ENCODE data around the gene TRABD. TPM values are rescaled to one million over a fixed set of nuclear protein-coding genes. Genes with fewer than 3 reads are reported as not detected.

The TRABD gene
- total and polyA plus RNA-seq, 2 donors (not counting 1 experiment from before 2014, with no cell fraction given) = 11.8 to 17.2 TPM

- H3K27me3 ChIP-seq (ENCODE audit: control insufficient read depth, insufficient read depth, low read length) = peaks cover 12% of the 10 kb centered on the region
- no peaks in the 10 kb centered on the region for H4K20me1 ChIP-seq (ENCODE audit: control insufficient read depth, extremely low read depth, insufficient read depth, low read length)
- no peak overlapping the region for H3K9ac ChIP-seq (ENCODE audit: insufficient read depth, low read length)
- no peak overlapping the region for H3K27ac ChIP-seq (ENCODE audit: insufficient read depth, low read length)
- H3K4me1 ChIP-seq (ENCODE audit: control insufficient read depth, extremely low read depth, insufficient read depth, low read length) = no peaks in the 10 kb centered on the region
- H3K36me3 ChIP-seq (ENCODE audit: control insufficient read depth, insufficient read depth, low read length) = no peaks in the 10 kb centered on the region
- H3K4me3 ChIP-seq (replicated peaks in 1 of 4; ENCODE audit: control extremely low read depth in 1 of 4, insufficient read depth in 1 of 4, low read depth in 3 of 4, low read length in 4 of 4) = no peak overlapping the region
- no peak overlapping the region for H2AFZ ChIP-seq (ENCODE audit: low read length)
- no peaks in the 10 kb centered on the region for H3K9me3 ChIP-seq (ENCODE audit: control insufficient read depth, insufficient read depth, low read depth, low read length)
- TF ChIP-seq EZH2 (IDR thresholded peaks at IDR 0.05; ENCODE audit: low read length, missing control alignments) = no peak
- no peak for TF ChIP-seq CTCF (conservative IDR thresholded peaks at IDR 0.05 in 1 of 2, IDR thresholded peaks at IDR 0.05 in 1 of 2; ENCODE audit: low read depth in 1 of 2, low read length in 2 of 2)
- H3K4me2 ChIP-seq (ENCODE audit: extremely low read depth, insufficient read depth, low read length) = no peak overlapping the region
- H3K79me2 ChIP-seq (ENCODE audit: control insufficient read depth, insufficient read depth, low read length) = no peaks in the 10 kb centered on the region
- no peak for DNase-seq (ENCODE audit: low read depth in 2 of 2)
Measured at GRCh38 chr22:50138041-50138440, 47.7 kb upstream of the TRABD start.

GRCh38 chr22:50138988-50139387, 46.7 kb upstream of the TRABD start:
- Histone ChIP-seq H3K9me3 (ENCODE audit: control insufficient read depth, insufficient read depth, low read depth, low read length) (no peaks in the 10 kb centered on the region), H3K36me3 (ENCODE audit: control insufficient read depth, insufficient read depth, low read length) (no peaks in the 10 kb centered on the region), H3K9ac (ENCODE audit: insufficient read depth, low read length) (no peak overlapping the region), H3K27me3 (ENCODE audit: control insufficient read depth, insufficient read depth, low read length) (peaks cover 19% of the 10 kb centered on the region), H2AFZ (ENCODE audit: low read length) (no peak overlapping the region), H4K20me1 (ENCODE audit: control insufficient read depth, extremely low read depth, insufficient read depth, low read length) (no peaks in the 10 kb centered on the region), H3K79me2 (ENCODE audit: control insufficient read depth, insufficient read depth, low read length) (no peaks in the 10 kb centered on the region), H3K4me3 (replicated peaks in 1 of 4; ENCODE audit: control extremely low read depth in 1 of 4, insufficient read depth in 1 of 4, low read depth in 3 of 4, low read length in 4 of 4) (no peak overlapping the region), H3K4me1 (ENCODE audit: control insufficient read depth, extremely low read depth, insufficient read depth, low read length) (no peaks in the 10 kb centered on the region), H3K27ac (ENCODE audit: insufficient read depth, low read length) (no peak overlapping the region), H3K4me2 (ENCODE audit: extremely low read depth, insufficient read depth, low read length) (no peak overlapping the region)
- DNase-seq (ENCODE audit: low read depth in 2 of 2) = no peak
- no peak for TF ChIP-seq CTCF (conservative IDR thresholded peaks at IDR 0.05 in 1 of 2, IDR thresholded peaks at IDR 0.05 in 1 of 2; ENCODE audit: low read depth in 1 of 2, low read length in 2 of 2)
- TF ChIP-seq EZH2 (IDR thresholded peaks at IDR 0.05; ENCODE audit: low read length, missing control alignments) = no peak

DNA sequence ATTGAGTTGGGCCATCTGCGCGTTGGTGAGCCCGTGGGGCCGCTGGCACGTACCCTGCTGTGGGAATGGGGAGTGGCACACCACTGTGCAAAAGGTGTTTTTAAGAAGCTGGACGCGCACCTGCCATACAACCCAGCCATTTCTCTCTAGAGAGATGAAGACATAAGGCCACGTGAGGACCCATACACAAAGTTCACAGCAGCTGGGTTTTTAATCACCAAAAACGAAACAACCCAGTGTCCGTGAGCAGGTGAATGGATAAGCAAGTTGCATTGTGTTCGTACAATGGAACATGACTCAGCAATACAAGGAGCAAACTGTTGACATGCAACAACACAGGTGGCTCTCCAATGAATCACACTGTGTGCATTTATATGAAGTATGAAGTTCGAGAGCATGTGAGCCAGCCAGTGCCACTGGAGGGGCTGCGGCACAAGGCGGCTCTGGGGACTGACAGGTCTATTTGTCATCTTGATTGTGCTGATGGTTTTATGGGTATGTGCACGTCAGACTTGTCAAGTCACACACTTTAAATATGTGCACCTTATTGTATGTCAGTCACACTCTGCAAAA, 45.8 kb upstream of the TRABD start:
- no peak overlapping the region for H3K9ac ChIP-seq (ENCODE audit: insufficient read depth, low read length)
- no peak overlapping the region for H3K4me2 ChIP-seq (ENCODE audit: extremely low read depth, insufficient read depth, low read length)
- no peaks in the 10 kb centered on the region for H3K4me1 ChIP-seq (ENCODE audit: control insufficient read depth, extremely low read depth, insufficient read depth, low read length)
- TF ChIP-seq EZH2 (IDR thresholded peaks at IDR 0.05; ENCODE audit: low read length, missing control alignments) = no peak
- TF ChIP-seq CTCF (conservative IDR thresholded peaks at IDR 0.05 in 1 of 2, IDR thresholded peaks at IDR 0.05 in 1 of 2; ENCODE audit: low read depth in 1 of 2, low read length in 2 of 2) = no peak
- H3K9me3 ChIP-seq (ENCODE audit: control insufficient read depth, insufficient read depth, low read depth, low read length) = no peaks in the 10 kb centered on the region
- H3K27me3 ChIP-seq (ENCODE audit: control insufficient read depth, insufficient read depth, low read length) = peaks cover 19% of the 10 kb centered on the region
- DNase-seq (ENCODE audit: low read depth in 2 of 2) = no peak
- no peak overlapping the region for H2AFZ ChIP-seq (ENCODE audit: low read length)
- no peak overlapping the region for H3K4me3 ChIP-seq (replicated peaks in 1 of 4; ENCODE audit: control extremely low read depth in 1 of 4, insufficient read depth in 1 of 4, low read depth in 3 of 4, low read length in 4 of 4)
- no peaks in the 10 kb centered on the region for H3K36me3 ChIP-seq (ENCODE audit: control insufficient read depth, insufficient read depth, low read length)
- no peaks in the 10 kb centered on the region for H4K20me1 ChIP-seq (ENCODE audit: control insufficient read depth, extremely low read depth, insufficient read depth, low read length)
- no peaks in the 10 kb centered on the region for H3K79me2 ChIP-seq (ENCODE audit: control insufficient read depth, insufficient read depth, low read length)
- no peak overlapping the region for H3K27ac ChIP-seq (ENCODE audit: insufficient read depth, low read length)

Data from fibroblast of lung (primary cell).